Measurements from ENCODE around the gene NBEA.

Gene NBEA

GRCh38 chr13:35595181-35595580 is 653.1 kb downstream of the NBEA start:
- DNase-seq (ENCODE audit: low read depth): no peak
- no peak for TF ChIP-seq CTCF (IDR thresholded peaks at IDR 0.05; ENCODE audit: low read depth, low read length, missing control alignments)
- in situ Hi-C loops (cut with HindIII; ENCODE audit: low sequenced_read_pairs): no loop called here
- no peak overlapping the region for H3K4me3 ChIP-seq (ENCODE audit: low read depth, low read length)

- no peak for TF ChIP-seq CTCF (IDR thresholded peaks at IDR 0.05; ENCODE audit: low read depth, low read length, missing control alignments)
- H3K4me3 ChIP-seq (ENCODE audit: low read depth, low read length): no peak overlapping the region
- in situ Hi-C loops (cut with HindIII; ENCODE audit: low sequenced_read_pairs): no loop called here
- no peak for DNase-seq (ENCODE audit: low read depth)
Measured at GRCh38 chr13:35596321-35597030, 654.4 kb downstream of the NBEA start.

GRCh38 chr13:35597451-35597850 is 655.4 kb downstream of the NBEA start:
- no peak overlapping the region for H3K4me3 ChIP-seq (ENCODE audit: low read depth, low read length)
- in situ Hi-C loops (cut with HindIII; ENCODE audit: low sequenced_read_pairs): no loop called here
- DNase-seq (ENCODE audit: low read depth): no peak
- TF ChIP-seq CTCF (IDR thresholded peaks at IDR 0.05; ENCODE audit: low read depth, low read length, missing control alignments): no peak

GRCh38 chr13:35598233-35598632 is 656.2 kb downstream of the NBEA start:
- H3K4me3 ChIP-seq (ENCODE audit: low read depth, low read length): no peak overlapping the region
- no peak for TF ChIP-seq CTCF (IDR thresholded peaks at IDR 0.05; ENCODE audit: low read depth, low read length, missing control alignments)
- in situ Hi-C loops (cut with HindIII; ENCODE audit: low sequenced_read_pairs): no loop called here
- DNase-seq (ENCODE audit: low read depth): no peak

GRCh38 chr13:35598790-35599369 is 656.8 kb downstream of the NBEA start:
- no peak overlapping the region for H3K4me3 ChIP-seq (ENCODE audit: low read depth, low read length)
- TF ChIP-seq CTCF (IDR thresholded peaks at IDR 0.05; ENCODE audit: low read depth, low read length, missing control alignments): no peak
- no peak for DNase-seq (ENCODE audit: low read depth)
- in situ Hi-C loops (cut with HindIII; ENCODE audit: low sequenced_read_pairs): no loop called here

GRCh38 chr13:35599384-35599783 is 657.3 kb downstream of the NBEA start:
- no peak for TF ChIP-seq CTCF (IDR thresholded peaks at IDR 0.05; ENCODE audit: low read depth, low read length, missing control alignments)
- DNase-seq (ENCODE audit: low read depth): no peak
- H3K4me3 ChIP-seq (ENCODE audit: low read depth, low read length): no peak overlapping the region
- in situ Hi-C loops (cut with HindIII; ENCODE audit: low sequenced_read_pairs): no loop called here
